Endothelial cell of umbilical vein (primary cell): Measurements from ENCODE around the gene ARHGEF12. TPM values are rescaled to one million over a fixed set of nuclear protein-coding genes. Genes with fewer than 3 reads are reported as not detected.
A peak's percentile ranks its signal among the peaks of the same experiment; 100 is the strongest.

Experiments used
- BruUV-seq: library from RNA; stranded (reverse); fragments of 400-500 nt; replicated peaks from 2 replicates; lab custom pipeline; 2021; lab: Mats Ljungman, UMichigan
- CTCF ChIA-PET: fragments of 300-600, 350-600 bp; sonication (Branson Sonifier 250); formaldehyde crosslinking; loops from one replicate; lab custom pipeline; 2021; ENCODE audit warnings: antibody characterized with exemption, inconsistent platforms; lab: Charles Lee
- POLR2A ChIA-PET: fragments of 300-600, 350-600 bp; sonication (Branson Sonifier 250); formaldehyde crosslinking; loops from one replicate; lab custom pipeline; 2021; ENCODE audit warnings: antibody characterized with exemption, inconsistent platforms; lab: Charles Lee
- DNase-seq: peaks from one replicate; pipeline ENCODE4 v3.0.0-alpha.2; 2011; ENCODE audit warnings: low read depth, low spot score
- FAIRE-seq: peaks from 2 replicates; lab custom pipeline; 2011; peaks lifted over from hg19 to GRCh38; lab: Jason Lieb, UNC
- H2AFZ ChIP-seq: 2 replicates; pipeline ENCODE4 v1.6.0; 2012; ENCODE audit warnings: low read depth, low read length, control low read depth, inconsistent platforms
- H3K27ac ChIP-seq: 2 replicates; pipeline ENCODE4 v1.5.1; 2011; ENCODE audit warnings: low read depth, mild to moderate bottlenecking, control low read depth, low read length, moderate library complexity; ENCODE audit not compliant: insufficient read depth
- H3K27me3 ChIP-seq, 2 experiments: 2 replicates each; pipeline versions ENCODE4 v1.6.0 to v1.6.1; 2011; ENCODE audit warnings: low read length in 2 of 2, mixed read lengths in 1 of 2; ENCODE audit not compliant: control insufficient read depth in 2 of 2, insufficient read depth in 2 of 2
- H3K36me3 ChIP-seq, 2 experiments: 2 replicates in 1 of 2; 3 replicates in 1 of 2; pipeline ENCODE4 v1.5.1; 2011; ENCODE audit warnings: low read length in 2 of 2, mild to moderate bottlenecking in 1 of 2, moderate library complexity in 1 of 2; ENCODE audit not compliant: control insufficient read depth in 2 of 2, insufficient read depth in 2 of 2; ENCODE audit errors: extremely low read depth in 1 of 2
- H3K4me1 ChIP-seq: 3 replicates; pipeline ENCODE4 v1.5.1; 2011; ENCODE audit warnings: mild to moderate bottlenecking, low read length; ENCODE audit not compliant: control insufficient read depth, insufficient read depth; ENCODE audit errors: extremely low read depth
- H3K4me2 ChIP-seq: 2 replicates; pipeline ENCODE4 v1.6.1; 2011; ENCODE audit warnings: low read length, control low read depth, mixed read lengths; ENCODE audit not compliant: insufficient read depth
- H3K4me3 ChIP-seq, 3 experiments: fragments of 200-600 bp in 1 of 3; sonication (generic), shearing (Covaris generic) in 1 of 3; replicated peaks in 1 of 3; 2 replicates each; pipeline ENCODE4 v1.5.1; 2011 to 2016; ENCODE audit warnings: control low read depth in 3 of 3, low read length in 3 of 3, mild to moderate bottlenecking in 2 of 3, inconsistent platforms in 1 of 3, low read depth in 1 of 3, moderate library complexity in 1 of 3; ENCODE audit not compliant: insufficient read depth in 1 of 3
- H3K79me2 ChIP-seq: 2 replicates; pipeline ENCODE4 v1.6.0; 2012; ENCODE audit warnings: low read length, inconsistent platforms; ENCODE audit not compliant: control insufficient read depth, insufficient read depth
- H3K9ac ChIP-seq: replicated peaks from 2 replicates; pipeline ENCODE3; 2011; ENCODE audit warnings: low read length, control low read depth; ENCODE audit not compliant: insufficient read depth; ENCODE audit errors: extremely low read depth
- H3K9me1 ChIP-seq: replicated peaks from 3 replicates; pipeline ENCODE4 v1.6.0; 2011; ENCODE audit warnings: mild to moderate bottlenecking, low read length; ENCODE audit not compliant: control insufficient read depth, insufficient read depth; ENCODE audit errors: extremely low read depth
- H3K9me3 ChIP-seq: replicated peaks from 2 replicates; pipeline ENCODE4 v1.5.1; 2012; ENCODE audit warnings: low read length, inconsistent platforms; ENCODE audit not compliant: control insufficient read depth, insufficient read depth
- H4K20me1 ChIP-seq: replicated peaks from 2 replicates; pipeline ENCODE3; 2011; ENCODE audit warnings: mild to moderate bottlenecking, low read length; ENCODE audit not compliant: control insufficient read depth, insufficient read depth; ENCODE audit errors: extremely low read depth
- EZH2 ChIP-seq: IDR thresholded peaks from 2 replicates; pipeline ENCODE4 v1.6.1; 2012; ENCODE audit warnings: borderline replicate concordance, low read depth, mild to moderate bottlenecking, moderate library complexity, low read length, inconsistent platforms; ENCODE audit not compliant: severe bottlenecking
- FOS ChIP-seq: IDR thresholded peaks from 2 replicates; pipeline ENCODE4 v1.6.1; 2011; ENCODE audit warnings: mild to moderate bottlenecking, low read length, moderate library complexity, borderline replicate concordance; ENCODE audit not compliant: insufficient read depth
- GATA2 ChIP-seq: IDR thresholded peaks from 2 replicates; pipeline ENCODE4 v1.7.0; 2011; ENCODE audit warnings: low read depth, mild to moderate bottlenecking, moderate library complexity, mixed read lengths, low read length; ENCODE audit not compliant: insufficient read length, insufficient read depth
- JUN ChIP-seq: IDR thresholded peaks from 2 replicates; pipeline ENCODE4 v1.6.1; 2011; ENCODE audit warnings: borderline replicate concordance, low read depth; ENCODE audit not compliant: insufficient read length, insufficient read depth
- MYC ChIP-seq: IDR thresholded peaks from one replicate; pipeline ENCODE4 v1.6.1; 2011; ENCODE audit warnings: mild to moderate bottlenecking, low read depth, low read length
- POLR2A ChIP-seq: IDR thresholded peaks from 2 replicates; pipeline ENCODE4 v1.6.1; 2012; ENCODE audit warnings: low read depth, mild to moderate bottlenecking, control low read depth, low read length
- POLR2AphosphoS5 ChIP-seq: IDR thresholded peaks from 2 replicates; pipeline ENCODE4 v1.6.1; 2012; ENCODE audit warnings: low read depth, mild to moderate bottlenecking, control low read depth, low read length, moderate library complexity; ENCODE audit not compliant: insufficient read depth
- dilution Hi-C: fragments of 300-500 bp; cut with MboI; formaldehyde crosslinking; loops from one replicate; pipeline ENCODE4 v1.15.0; 2019; ENCODE audit warnings: low sequenced_read_pairs; ENCODE audit not compliant: extremely low pct_ligation_motif_present
- intact Hi-C: fragments of 100-400 bp; cut with micrococcal nuclease; formaldehyde crosslinking; loops from one replicate; pipeline ENCODE4 v1.10.0; 2022
- polyA plus RNA-seq, 4 experiments: library from polyadenylated mRNA; depleted of rRNA in 3 of 4; stranded (reverse) in 3 of 4; unstranded in 1 of 4; fragments of >200 nt; gene quantifications; 2 replicates each; pipeline versions ENCODE4 v1.2.1 to v1.2.3, GENCODE V29; 2011 to 2012; ENCODE audit warnings: missing spikeins in 1 of 4
- total RNA-seq: library from RNA; stranded (reverse); gene quantifications from 2 replicates; pipeline ENCODE4 v1.2.3, GENCODE V29; 2021
- TF ChIP-seq, protein P1 (sequence below): IDR thresholded peaks from 2 replicates; pipeline ENCODE4 v1.6.1; 2011; ENCODE audit not compliant: insufficient read depth, insufficient read length
- TF ChIP-seq, protein P2 (sequence below), 2 donors: IDR thresholded peaks; 1 replicate in 1 of 2; 2 replicates in 1 of 2; pipeline ENCODE4 v1.5.1; 2011; ENCODE audit warnings: low read length in 2 of 2, mild to moderate bottlenecking in 2 of 2, moderate library complexity in 2 of 2, control low read depth in 1 of 2, inconsistent platforms in 1 of 2, low read depth in 1 of 2; ENCODE audit not compliant: insufficient read depth in 1 of 2; ENCODE audit errors: extremely low read depth in 1 of 2

The ARHGEF12 gene
- total and polyA plus RNA-seq, 2 donors (not counting 3 experiments of a cell fraction or from before 2014, with no cell fraction given): 20.9 to 125 TPM

DNA sequence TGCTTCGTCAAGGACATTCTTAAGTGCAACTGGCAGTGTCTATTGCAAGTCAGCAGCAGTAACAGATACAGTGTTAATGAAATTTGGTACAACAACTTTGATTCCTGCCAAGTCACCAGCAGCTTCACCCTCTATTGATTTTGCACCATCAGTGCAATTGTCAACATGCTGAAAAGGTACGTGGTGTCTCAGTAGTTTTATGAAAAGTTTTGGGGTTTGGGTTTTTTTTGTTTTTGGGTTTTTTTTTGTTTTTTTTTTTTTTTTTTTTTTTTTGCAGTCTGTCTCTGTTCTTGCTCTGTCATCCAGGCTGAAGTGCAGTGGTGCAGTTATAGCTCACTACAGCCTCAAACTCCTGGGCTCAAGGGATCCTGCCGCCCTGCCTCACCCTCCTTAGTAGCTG, 156.3 kb downstream of the ARHGEF12 start:
- Histone ChIP-seq H3K9me3 (no peaks in the 10 kb centered on the region), H3K79me2 (no peaks in the 10 kb centered on the region), H3K9ac (no peak overlapping the region), H3K4me2 (no peak overlapping the region), H3K27ac (no peak overlapping the region), H3K4me1 (no peaks in the 10 kb centered on the region), H3K27me3 (no peaks in the 10 kb centered on the region), H3K9me1 (no peaks in the 10 kb centered on the region), H4K20me1 (no peaks in the 10 kb centered on the region), H3K4me3 (no peak overlapping the region), H2AFZ (no peak overlapping the region), H3K36me3 (peaks cover 0 to 2% of the 10 kb centered on the region in 2 experiments)
- POLR2A ChIA-PET: no interaction called here
- CTCF ChIA-PET: interaction anchor here (2.3 kb wide), 1 partner anchor 193 kb away, joined by 5 read pairs; no protein-coding TSS in a partner anchor
- BruUV-seq: no TSS peak
- FAIRE-seq: peak; percentile 21
- intact Hi-C loops (no loop called here), dilution Hi-C loops (no loop called here)
- DNase-seq: no peak
- TF ChIP-seq MYC: no peak
- no peak for TF ChIP-seq JUN
- TF ChIP-seq POLR2A: no peak
- TF ChIP-seq EZH2: no peak
- no peak for TF ChIP-seq GATA2
- no peak for TF ChIP-seq POLR2AphosphoS5
- no peak for TF ChIP-seq FOS
- TF ChIP-seq, protein P1, sequence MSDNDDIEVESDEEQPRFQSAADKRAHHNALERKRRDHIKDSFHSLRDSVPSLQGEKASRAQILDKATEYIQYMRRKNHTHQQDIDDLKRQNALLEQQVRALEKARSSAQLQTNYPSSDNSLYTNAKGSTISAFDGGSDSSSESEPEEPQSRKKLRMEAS: no peak
- TF ChIP-seq, protein P2, sequence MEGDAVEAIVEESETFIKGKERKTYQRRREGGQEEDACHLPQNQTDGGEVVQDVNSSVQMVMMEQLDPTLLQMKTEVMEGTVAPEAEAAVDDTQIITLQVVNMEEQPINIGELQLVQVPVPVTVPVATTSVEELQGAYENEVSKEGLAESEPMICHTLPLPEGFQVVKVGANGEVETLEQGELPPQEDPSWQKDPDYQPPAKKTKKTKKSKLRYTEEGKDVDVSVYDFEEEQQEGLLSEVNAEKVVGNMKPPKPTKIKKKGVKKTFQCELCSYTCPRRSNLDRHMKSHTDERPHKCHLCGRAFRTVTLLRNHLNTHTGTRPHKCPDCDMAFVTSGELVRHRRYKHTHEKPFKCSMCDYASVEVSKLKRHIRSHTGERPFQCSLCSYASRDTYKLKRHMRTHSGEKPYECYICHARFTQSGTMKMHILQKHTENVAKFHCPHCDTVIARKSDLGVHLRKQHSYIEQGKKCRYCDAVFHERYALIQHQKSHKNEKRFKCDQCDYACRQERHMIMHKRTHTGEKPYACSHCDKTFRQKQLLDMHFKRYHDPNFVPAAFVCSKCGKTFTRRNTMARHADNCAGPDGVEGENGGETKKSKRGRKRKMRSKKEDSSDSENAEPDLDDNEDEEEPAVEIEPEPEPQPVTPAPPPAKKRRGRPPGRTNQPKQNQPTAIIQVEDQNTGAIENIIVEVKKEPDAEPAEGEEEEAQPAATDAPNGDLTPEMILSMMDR (IDR thresholded peaks at IDR 0.05; ENCODE audit: extremely low read depth in 1 of 2, insufficient read depth in 1 of 2, low read depth in 1 of 2, low read length in 2 of 2): no peak
